HepG2 (cell line): ENCODE results near the gene MAPK8. TPM values are rescaled to one million over a fixed set of nuclear protein-coding genes. Genes with fewer than 3 reads are reported as not detected.

ENCODE experiments used
- ATAC-seq: fragments of 200-7000 bp; cut with Tn5 transposase; 3 replicates; pipeline ENCODE4 v1.9.1; 2020; ENCODE audit warnings: mild to moderate bottlenecking, moderate library complexity
- BruUV-seq: library from RNA; stranded (reverse); fragments of 400-500 nt; replicated peaks from 2 replicates; lab custom pipeline; 2021; lab: Mats Ljungman, UMichigan
- CTCF ChIA-PET: fragments of 300-600 bp; formaldehyde crosslinking; extraction: SDS; loops from one replicate; lab custom pipeline; 2021; ENCODE audit warnings: low total read pairs, inconsistent platforms, low intra/inter-chr PET ratio; lab: Yijun Ruan, JAX
- POLR2A ChIA-PET: fragments of 350-600 bp; sonication (Branson Sonifier 250); formaldehyde crosslinking; loops from one replicate; lab custom pipeline; 2020; ENCODE audit warnings: antibody characterized with exemption, inconsistent platforms; lab: Yijun Ruan, JAX
- DNase-seq: peaks from one replicate; pipeline ENCODE4 v3.0.0-alpha.2; 2015; ENCODE audit warnings: low spot score
- FAIRE-seq: peaks from 3 replicates; lab custom pipeline; 2011; peaks lifted over from hg19 to GRCh38; lab: Jason Lieb, UNC
- H2AFZ ChIP-seq: one replicate; pipeline ENCODE4 v1.6.1; 2011; ENCODE audit warnings: low read length, inconsistent platforms
- H3K27ac ChIP-seq: fragments of 300-600 bp; 3 replicates; pipeline ENCODE4 v1.8.0; 2011; ENCODE audit warnings: mixed run types, mild to moderate bottlenecking, mixed read lengths, low read length, inconsistent platforms; ENCODE audit not compliant: insufficient read depth; ENCODE audit errors: extremely low read length
- H3K27me3 ChIP-seq, 2 experiments: fragments of 200-600 bp in 1 of 2; 2 replicates in 1 of 2; 3 replicates in 1 of 2; pipeline versions ENCODE4 v1.6.0 to v1.8.0; 2011; ENCODE audit warnings: low read length in 2 of 2, mild to moderate bottlenecking in 2 of 2, moderate library complexity in 2 of 2, inconsistent platforms in 1 of 2; ENCODE audit not compliant: insufficient read depth in 2 of 2, control insufficient read depth in 1 of 2
- H3K36me3 ChIP-seq, 2 experiments: fragments of 200-600 bp in 1 of 2; replicated peaks in 1 of 2; 2 replicates in 1 of 2; 3 replicates in 1 of 2; pipeline versions ENCODE4 v1.5.1 to v1.8.0; 2011; ENCODE audit warnings: low read length in 2 of 2, inconsistent platforms in 1 of 2; ENCODE audit not compliant: insufficient read depth in 2 of 2, control insufficient read depth in 1 of 2
- H3K4me1 ChIP-seq: 2 replicates; pipeline ENCODE4 v1.5.1; 2012; ENCODE audit warnings: low read length, inconsistent platforms; ENCODE audit not compliant: insufficient read depth
- H3K4me2 ChIP-seq: 2 replicates; pipeline ENCODE4 v1.6.0; 2011; ENCODE audit warnings: low read depth, low read length, inconsistent platforms
- H3K4me3 ChIP-seq, 3 experiments: fragments of 200-600 bp in 1 of 3; sonication (generic), shearing (Covaris generic) in 1 of 3; replicated peaks in 1 of 3; 2 replicates each; pipeline ENCODE4 v1.5.1; 2011 to 2016; ENCODE audit warnings: low read length in 3 of 3, inconsistent platforms in 2 of 3, low read depth in 2 of 3, mild to moderate bottlenecking in 2 of 3, control low read depth in 1 of 3, mixed read lengths in 1 of 3; ENCODE audit not compliant: insufficient read depth in 1 of 3
- H3K79me2 ChIP-seq: one replicate; pipeline ENCODE4 v1.6.1; 2011; ENCODE audit warnings: low read length, inconsistent platforms; ENCODE audit not compliant: insufficient read depth
- H3K9ac ChIP-seq: 2 replicates; pipeline ENCODE4 v1.6.0; 2011; ENCODE audit warnings: mild to moderate bottlenecking, low read depth, low read length, inconsistent platforms; ENCODE audit not compliant: insufficient read depth
- H3K9me3 ChIP-seq: 2 replicates; pipeline ENCODE4 v1.5.1; 2012; ENCODE audit warnings: mild to moderate bottlenecking, low read length
- H4K20me1 ChIP-seq: 2 replicates; pipeline ENCODE4 v1.6.0; 2011; ENCODE audit warnings: inconsistent platforms, mild to moderate bottlenecking, low read length, moderate library complexity; ENCODE audit not compliant: insufficient read depth
- BRD4 ChIP-seq: sonication (generic); formaldehyde crosslinking; IDR thresholded peaks from 2 replicates; pipeline ENCODE4 v1.4.0; 2020; ENCODE audit warnings: missing genetic modification reagents
- DNMT3B ChIP-seq: conservative IDR thresholded peaks from 2 replicates; pipeline ENCODE4 v1.6.1; 2016; ENCODE audit warnings: missing biosample characterization, control low read depth
- GATAD2A ChIP-seq: IDR thresholded peaks from 2 replicates; pipeline ENCODE4 v1.6.1; 2016
- NFE2L2 ChIP-seq: fragments of 150-350 bp; IDR thresholded peaks from 2 replicates; pipeline ENCODE4 v1.6.1; 2014; ENCODE audit warnings: low read length
- NR2C2 ChIP-seq: sonication (generic); formaldehyde crosslinking; IDR thresholded peaks from 2 replicates; pipeline ENCODE4 v1.4.0; 2020; ENCODE audit warnings: missing genetic modification reagents, mild to moderate bottlenecking, moderate library complexity, borderline replicate concordance
- RFX5 ChIP-seq: IDR thresholded peaks from 2 replicates; pipeline ENCODE4 v1.6.1; 2011; ENCODE audit warnings: low read depth, low read length, improper control_type of control experiment
- SRSF1 ChIP-seq: fragments of 200-400 bp; formaldehyde crosslinking; optimal IDR thresholded peaks from 2 replicates; pipeline ENCODE3; 2017; ENCODE audit warnings: mild to moderate bottlenecking, low read depth, low read length, moderate library complexity
- THAP11 ChIP-seq: IDR thresholded peaks from 2 replicates; pipeline ENCODE4 v1.6.1; 2016; ENCODE audit warnings: missing biosample characterization, missing genetic modification reagents
- YEATS4 ChIP-seq: sonication (generic); formaldehyde crosslinking; IDR thresholded peaks from 2 replicates; pipeline ENCODE4 v1.4.0; 2020; ENCODE audit warnings: missing genetic modification reagents, borderline replicate concordance
- ZBTB44 ChIP-seq: sonication (generic); formaldehyde crosslinking; IDR thresholded peaks from 2 replicates; pipeline ENCODE4 v1.4.0; 2020; ENCODE audit warnings: missing genetic modification reagents
- ZFP36L2 ChIP-seq: sonication (generic); formaldehyde crosslinking; IDR thresholded peaks from 2 replicates; pipeline ENCODE4 v1.4.0; 2020; ENCODE audit warnings: missing genetic modification reagents
- ZMAT3 ChIP-seq: sonication (generic); formaldehyde crosslinking; conservative IDR thresholded peaks from 2 replicates; pipeline ENCODE4 v1.7.0; 2021; ENCODE audit warnings: missing genetic modification reagents
- ZNF720 ChIP-seq: sonication (generic); formaldehyde crosslinking; IDR thresholded peaks from 2 replicates; pipeline ENCODE4 v1.4.0; 2020; ENCODE audit warnings: missing genetic modification reagents
- ZNF724P ChIP-seq: sonication (generic); formaldehyde crosslinking; IDR thresholded peaks from 2 replicates; pipeline ENCODE4 v1.8.0; 2022; ENCODE audit warnings: missing genetic modification reagents, borderline replicate concordance
- ZNF761 ChIP-seq: sonication (generic); formaldehyde crosslinking; conservative IDR thresholded peaks from 2 replicates; pipeline ENCODE4 v1.4.0; 2020; ENCODE audit warnings: mild to moderate bottlenecking, missing genetic modification reagents
- ZNF781 ChIP-seq: sonication (generic); formaldehyde crosslinking; IDR thresholded peaks from 2 replicates; pipeline ENCODE4 v1.5.1; 2020; ENCODE audit warnings: borderline replicate concordance, mild to moderate bottlenecking, missing genetic modification reagents; ENCODE audit errors: not compliant biosample characterization
- WGBS: methylation state at CpG from one replicate; pipeline ENCODE4 v1.1.6; 2017; ENCODE audit warnings: low lambda C conversion rate; 5-methylcytosine and 5-hydroxymethylcytosine counted together
- in situ Hi-C: cut with HindIII; loops from 2 replicates; pipeline ENCODE4 v1.10.0; 2017; ENCODE audit warnings: low pct_unique_long_range_greater_than_20kb; ENCODE audit not compliant: extremely low pct_ligation_motif_present
- intact Hi-C: fragments of 100-400 bp; cut with micrococcal nuclease; formaldehyde crosslinking; loops from one replicate; pipeline ENCODE4 v1.10.0; 2022; ENCODE audit not compliant: unreplicated experiment
- polyA plus RNA-seq, 8 experiments: library from polyadenylated mRNA; depleted of rRNA in 3 of 8; stranded (reverse) in 7 of 8; unstranded in 1 of 8; fragments of >200 nt; fragmentation: Illumina TruSeq in 4 of 8; extraction: Trizol in 4 of 8; gene quantifications; 2 replicates each; pipeline versions ENCODE4 v1.2.1 to v1.2.3, GENCODE V29; 2011 to 2016; ENCODE audit warnings: low read depth in 4 of 8, missing spikeins in 1 of 8, mixed read lengths in 1 of 8; ENCODE audit not compliant: insufficient read depth in 1 of 8
- total RNA-seq, 5 experiments: library from RNA; depleted of rRNA; stranded (reverse); fragments of >200 nt; fragmentation: Illumina TruSeq; extraction: Trizol; gene quantifications; 2 replicates each; pipeline ENCODE4 v1.2.3, GENCODE V29; 2016; ENCODE audit warnings: low read depth in 1 of 5
- TF ChIP-seq, protein P1 (sequence below): sonication (generic); formaldehyde crosslinking; IDR thresholded peaks from 2 replicates; pipeline ENCODE4 v1.4.0; 2020; ENCODE audit warnings: mild to moderate bottlenecking, missing genetic modification reagents
- TF ChIP-seq, protein P2 (sequence below), 2 experiments: fragments of 450-650 bp in 1 of 2; sonication (generic) in 1 of 2; formaldehyde crosslinking; IDR thresholded peaks; 2 replicates each; pipeline versions ENCODE4 v1.5.0 to v1.8.0; 2020 to 2022; ENCODE audit warnings: mild to moderate bottlenecking in 1 of 2, missing genetic modification reagents in 1 of 2
- TF ChIP-seq, protein P3 (sequence below): sonication (generic); formaldehyde crosslinking; IDR thresholded peaks from 2 replicates; pipeline ENCODE4 v1.5.0; 2020; ENCODE audit warnings: mild to moderate bottlenecking, missing genetic modification reagents
- TF ChIP-seq, protein P4 (sequence below): sonication (generic); formaldehyde crosslinking; IDR thresholded peaks from 2 replicates; pipeline ENCODE4 v1.4.0; 2020; ENCODE audit warnings: missing genetic modification reagents

MAPK8 gene
- total and polyA plus RNA-seq, 2 of the 13 experiments (the other 11 are each of a cell fraction or from before 2014, with no cell fraction given) = 41.6 to 47.3 TPM

- no TSS peak for BruUV-seq
- Histone ChIP-seq H3K9ac (no peak overlapping the region), H3K27me3 (peaks cover 0 to 15% of the 10 kb centered on the region in 2 experiments; a peak in 2 of 5 replicates)
- CTCF ChIA-PET = no interaction called here
- intact Hi-C loops = no loop called here
- TF ChIP-seq RFX5 = no peak
- no peak for TF ChIP-seq NR2C2
- TF ChIP-seq, protein P1, sequence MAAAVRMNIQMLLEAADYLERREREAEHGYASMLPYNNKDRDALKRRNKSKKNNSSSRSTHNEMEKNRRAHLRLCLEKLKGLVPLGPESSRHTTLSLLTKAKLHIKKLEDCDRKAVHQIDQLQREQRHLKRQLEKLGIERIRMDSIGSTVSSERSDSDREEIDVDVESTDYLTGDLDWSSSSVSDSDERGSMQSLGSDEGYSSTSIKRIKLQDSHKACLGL (CRISPR knock-in tag) = no peak
- no peak for TF ChIP-seq SRSF1
- no peak for TF ChIP-seq NFE2L2
- TF ChIP-seq, protein P2, sequence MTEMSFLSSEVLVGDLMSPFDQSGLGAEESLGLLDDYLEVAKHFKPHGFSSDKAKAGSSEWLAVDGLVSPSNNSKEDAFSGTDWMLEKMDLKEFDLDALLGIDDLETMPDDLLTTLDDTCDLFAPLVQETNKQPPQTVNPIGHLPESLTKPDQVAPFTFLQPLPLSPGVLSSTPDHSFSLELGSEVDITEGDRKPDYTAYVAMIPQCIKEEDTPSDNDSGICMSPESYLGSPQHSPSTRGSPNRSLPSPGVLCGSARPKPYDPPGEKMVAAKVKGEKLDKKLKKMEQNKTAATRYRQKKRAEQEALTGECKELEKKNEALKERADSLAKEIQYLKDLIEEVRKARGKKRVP (CRISPR knock-in tag; IDR thresholded peaks at IDR 0.05) = no peak
- TF ChIP-seq ZNF720 (CRISPR knock-in tag) = no peak
- no peak for TF ChIP-seq DNMT3B (CRISPR knock-in tag)
- TF ChIP-seq, protein P3, sequence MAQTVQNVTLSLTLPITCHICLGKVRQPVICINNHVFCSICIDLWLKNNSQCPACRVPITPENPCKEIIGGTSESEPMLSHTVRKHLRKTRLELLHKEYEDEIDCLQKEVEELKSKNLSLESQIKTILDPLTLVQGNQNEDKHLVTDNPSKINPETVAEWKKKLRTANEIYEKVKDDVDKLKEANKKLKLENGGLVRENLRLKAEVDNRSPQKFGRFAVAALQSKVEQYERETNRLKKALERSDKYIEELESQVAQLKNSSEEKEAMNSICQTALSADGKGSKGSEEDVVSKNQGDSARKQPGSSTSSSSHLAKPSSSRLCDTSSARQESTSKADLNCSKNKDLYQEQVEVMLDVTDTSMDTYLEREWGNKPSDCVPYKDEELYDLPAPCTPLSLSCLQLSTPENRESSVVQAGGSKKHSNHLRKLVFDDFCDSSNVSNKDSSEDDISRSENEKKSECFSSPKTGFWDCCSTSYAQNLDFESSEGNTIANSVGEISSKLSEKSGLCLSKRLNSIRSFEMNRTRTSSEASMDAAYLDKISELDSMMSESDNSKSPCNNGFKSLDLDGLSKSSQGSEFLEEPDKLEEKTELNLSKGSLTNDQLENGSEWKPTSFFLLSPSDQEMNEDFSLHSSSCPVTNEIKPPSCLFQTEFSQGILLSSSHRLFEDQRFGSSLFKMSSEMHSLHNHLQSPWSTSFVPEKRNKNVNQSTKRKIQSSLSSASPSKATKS = no peak
- TF ChIP-seq BRD4 = no peak
- TF ChIP-seq, protein P4, sequence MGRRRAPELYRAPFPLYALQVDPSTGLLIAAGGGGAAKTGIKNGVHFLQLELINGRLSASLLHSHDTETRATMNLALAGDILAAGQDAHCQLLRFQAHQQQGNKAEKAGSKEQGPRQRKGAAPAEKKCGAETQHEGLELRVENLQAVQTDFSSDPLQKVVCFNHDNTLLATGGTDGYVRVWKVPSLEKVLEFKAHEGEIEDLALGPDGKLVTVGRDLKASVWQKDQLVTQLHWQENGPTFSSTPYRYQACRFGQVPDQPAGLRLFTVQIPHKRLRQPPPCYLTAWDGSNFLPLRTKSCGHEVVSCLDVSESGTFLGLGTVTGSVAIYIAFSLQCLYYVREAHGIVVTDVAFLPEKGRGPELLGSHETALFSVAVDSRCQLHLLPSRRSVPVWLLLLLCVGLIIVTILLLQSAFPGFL (CRISPR knock-in tag) = no peak
- TF ChIP-seq ZMAT3 (CRISPR knock-in tag) = no peak
- no peak for TF ChIP-seq ZNF761
- no peak for TF ChIP-seq YEATS4 (CRISPR knock-in tag)
- no peak for TF ChIP-seq THAP11 (CRISPR knock-in tag)
- no peak for TF ChIP-seq ZBTB44 (CRISPR knock-in tag)
- no peak for TF ChIP-seq ZNF724P (CRISPR knock-in tag)
- no peak for TF ChIP-seq ZFP36L2
- no peak for TF ChIP-seq GATAD2A (CRISPR knock-in tag)
- TF ChIP-seq ZNF781 (CRISPR knock-in tag) = no peak
- TF ChIP-seq, all 625 proteins: peak for 0
- H3K4me1 ChIP-seq = no peaks in the 10 kb centered on the region
- H3K4me2 ChIP-seq = no peak overlapping the region
- DNase-seq (no peak), ATAC-seq (no peak), FAIRE-seq (no peak)
- H3K36me3 ChIP-seq = no peaks in the 10 kb centered on the region
- POLR2A ChIA-PET = no interaction called here
- H2AFZ ChIP-seq = no peak overlapping the region
- in situ Hi-C loops = no loop called here
- no peaks in the 10 kb centered on the region for H3K79me2 ChIP-seq
- 31% methylated on average over 4 of the region's 4 CpGs for WGBS
- H3K9me3 ChIP-seq = no peaks in the 10 kb centered on the region
- H4K20me1 ChIP-seq = no peaks in the 10 kb centered on the region
- H3K4me3 ChIP-seq = no peak overlapping the region
- H3K27ac ChIP-seq = no peak overlapping the region
Observed at GRCh38 chr10:48477616-48478015, 171.1 kb downstream of the MAPK8 start.
